Muscle of back (tissue), 11 donors: Measurements from ENCODE around the gene OTOG. TPM values are rescaled to one million over a fixed set of nuclear protein-coding genes. Genes with fewer than 3 reads are reported as not detected.
A peak's percentile ranks its signal among the peaks of the same experiment; 100 is the strongest.
"Not testable (repeated sequence)": the region's sequence is repeated elsewhere in the genome, so short reads cannot be mapped to it uniquely, and the experiment has no call there.

Source experiments
- DNase-seq, 3 donors: peaks; one replicate each; pipeline versions ENCODE4 v3.0.0 to v3.0.0-alpha.2; 2013
- polyA plus RNA-seq, 10 donors: library from polyadenylated mRNA; unstranded; fragments of 120-200 nt; gene quantifications; one replicate each; pipeline ENCODE4 v1.2.1, GENCODE V29; 2013; ENCODE audit not compliant: insufficient read length in 10 of 10

Gene OTOG
- polyA plus RNA-seq, 10 donors, result 0.03 to 0.06 (median 0.03) TPM; not detected in 3

GRCh38 chr11:17603056-17603825, 56.2 kb downstream of the OTOG start:
- no peak for DNase-seq

GRCh38 chr11:17604201-17604914, 57.3 kb downstream of the OTOG start:
- DNase-seq, result no peak

GRCh38 chr11:17604915-17605233, 57.8 kb downstream of the OTOG start:
- DNase-seq, result no peak

DNA sequence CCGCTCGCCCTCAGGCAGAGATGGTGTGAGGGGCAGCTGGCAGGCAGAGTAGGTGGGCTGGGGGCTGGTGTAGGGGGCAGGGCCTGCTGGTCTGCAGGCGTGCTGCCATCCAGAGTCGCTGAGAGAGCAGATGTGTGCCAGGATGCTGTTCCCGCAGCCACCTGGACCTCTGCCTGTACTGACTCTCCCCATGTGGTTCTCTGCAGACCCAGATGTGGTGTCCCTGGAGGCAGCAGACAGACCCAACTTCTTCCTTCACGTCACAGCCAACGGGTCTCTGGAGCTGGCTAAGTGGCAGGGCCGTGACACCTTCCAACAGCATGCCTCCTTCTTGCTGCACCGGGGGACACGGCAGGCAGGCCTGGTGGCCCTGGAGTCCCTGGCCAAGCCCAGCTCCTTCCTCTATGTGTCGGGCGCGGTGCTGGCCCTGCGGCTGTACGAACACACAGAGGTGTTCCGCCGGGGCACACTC, 58.6 kb downstream of the OTOG start:
- DNase-seq, result no peak

GRCh38 chr11:17606233-17607082, 59.4 kb downstream of the OTOG start:
- no peak for DNase-seq

DNA sequence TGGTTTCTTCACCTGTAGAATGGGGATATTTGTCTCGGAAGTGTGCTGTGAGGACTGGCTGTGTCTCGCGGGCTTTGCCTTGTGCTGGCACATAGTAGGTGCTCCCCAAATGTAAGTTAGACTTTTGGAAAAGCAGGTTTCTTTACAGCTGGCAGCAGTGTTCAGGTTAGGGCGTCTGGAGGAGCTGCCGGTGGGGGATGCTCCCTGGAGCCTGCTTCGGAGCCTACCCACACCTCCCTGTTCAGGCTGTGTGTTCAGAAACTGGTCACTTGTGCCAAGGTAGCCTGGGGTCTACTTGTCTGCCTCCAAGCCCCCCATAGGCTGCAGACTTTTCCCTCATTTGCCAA, 60.0 kb downstream of the OTOG start:
- DNase-seq, result no peak

- no peak for DNase-seq
These were observed 60.8 kb downstream of the OTOG start for GRCh38 chr11:17607591-17608570.

GRCh38 chr11:17608821-17609220, 61.8 kb downstream of the OTOG start:
- DNase-seq, result no peak

DNA sequence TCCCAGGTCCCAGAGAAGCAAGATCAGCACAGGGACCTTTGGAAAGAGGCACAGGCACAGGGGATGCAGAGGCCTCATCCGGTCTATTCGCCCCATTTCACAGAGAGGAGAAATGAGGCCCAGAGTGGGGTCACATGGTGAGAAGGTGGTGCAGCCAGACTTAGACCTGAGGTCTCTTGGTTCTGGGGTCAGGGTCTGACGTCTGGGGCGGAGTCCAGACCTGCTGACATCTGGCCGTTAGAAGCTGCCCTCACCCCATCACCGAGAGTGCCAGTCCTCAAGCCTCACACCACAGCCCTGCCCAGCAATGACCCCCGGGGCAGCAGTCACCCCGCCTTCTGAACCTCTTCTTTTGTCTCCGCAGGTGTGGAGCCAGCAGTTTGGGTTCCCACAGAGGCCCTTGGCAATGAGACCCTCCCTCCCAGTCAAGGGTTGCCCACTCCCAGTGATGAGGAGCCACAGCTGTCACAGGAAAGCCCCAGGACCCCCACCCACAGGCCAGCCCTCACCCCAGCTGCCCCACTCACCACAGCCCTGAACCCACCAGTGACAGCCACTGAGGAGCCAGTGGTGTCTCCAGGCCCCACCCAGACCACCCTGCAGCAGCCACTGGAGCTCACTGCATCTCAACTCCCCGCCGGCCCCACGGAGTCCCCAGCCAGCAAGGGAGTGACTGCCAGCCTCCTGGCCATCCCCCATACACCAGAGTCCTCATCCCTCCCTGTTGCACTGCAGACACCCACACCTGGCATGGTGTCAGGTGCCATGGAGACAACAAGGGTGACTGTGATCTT, 62.4 kb downstream of the OTOG start:
- no peak for DNase-seq

DNA sequence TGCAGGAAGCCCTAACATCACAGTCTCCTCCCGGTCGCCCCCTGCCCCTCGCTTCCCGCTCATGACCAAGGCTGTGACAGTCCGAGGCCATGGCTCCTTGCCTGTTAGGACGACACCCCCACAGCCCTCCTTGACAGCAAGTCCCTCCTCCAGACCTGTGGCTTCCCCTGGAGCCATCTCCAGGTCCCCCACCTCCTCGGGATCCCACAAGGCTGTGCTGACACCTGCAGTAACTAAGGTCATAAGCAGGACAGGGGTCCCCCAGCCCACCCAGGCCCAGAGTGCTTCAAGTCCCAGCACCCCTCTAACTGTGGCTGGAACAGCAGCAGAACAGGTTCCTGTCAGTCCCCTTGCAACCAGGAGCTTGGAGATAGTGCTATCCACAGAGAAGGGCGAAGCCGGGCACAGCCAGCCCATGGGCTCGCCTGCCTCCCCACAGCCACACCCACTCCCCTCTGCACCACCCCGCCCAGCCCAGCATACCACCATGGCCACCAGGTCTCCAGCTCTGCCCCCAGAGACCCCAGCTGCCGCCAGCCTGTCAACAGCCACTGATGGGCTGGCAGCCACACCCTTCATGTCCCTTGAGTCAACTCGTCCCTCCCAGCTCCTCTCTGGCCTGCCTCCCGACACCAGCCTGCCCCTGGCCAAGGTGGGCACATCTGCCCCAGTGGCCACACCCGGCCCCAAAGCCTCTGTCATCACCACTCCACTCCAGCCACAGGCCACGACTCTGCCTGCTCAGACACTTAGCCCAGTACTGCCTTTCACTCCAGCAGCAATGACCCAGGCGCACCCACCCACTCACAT, 63.2 kb downstream of the OTOG start:
- peak in 1 of 3 donors; percentile 25 for DNase-seq

- no peak for DNase-seq
These were observed 64.0 kb downstream of the OTOG start for GRCh38 chr11:17611049-17611448.

DNA sequence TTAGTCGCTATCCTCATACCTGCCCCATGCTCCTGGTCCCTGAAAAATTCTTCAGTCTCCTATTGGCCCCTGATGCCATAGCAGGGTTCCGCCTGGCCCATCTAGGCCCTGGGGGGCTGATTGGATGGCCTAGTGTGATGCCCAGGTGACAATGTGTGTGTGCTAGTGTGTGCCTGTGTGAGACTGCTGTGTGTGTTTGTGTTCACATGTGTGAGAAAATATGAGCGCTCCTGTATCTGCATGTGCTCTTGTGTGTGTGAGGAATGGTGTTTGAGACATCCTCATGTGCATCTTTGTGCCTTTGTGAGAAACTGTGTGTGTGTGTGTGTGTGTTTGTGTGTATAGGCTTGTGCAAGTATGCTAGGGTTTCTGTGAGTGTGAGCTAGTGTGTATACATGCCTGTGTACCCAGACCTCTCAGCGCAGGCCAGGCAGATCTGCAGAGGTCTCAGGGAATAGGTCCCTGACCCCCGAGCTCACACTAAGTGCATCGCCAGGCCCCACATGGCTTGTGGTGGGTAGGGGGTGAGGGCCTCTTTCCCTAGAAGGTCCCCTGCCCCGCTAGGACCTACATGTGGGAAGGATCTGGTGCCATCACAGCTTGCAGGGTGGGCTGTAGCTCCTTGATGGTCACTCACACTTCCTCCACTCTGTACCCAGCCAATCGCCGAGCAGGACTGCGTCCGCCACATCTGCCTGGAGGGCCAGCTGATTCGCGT, 64.6 kb downstream of the OTOG start:
- DNase-seq, result no peak

- no peak for DNase-seq
These were observed 65.4 kb downstream of the OTOG start for GRCh38 chr11:17612221-17613188.

DNA sequence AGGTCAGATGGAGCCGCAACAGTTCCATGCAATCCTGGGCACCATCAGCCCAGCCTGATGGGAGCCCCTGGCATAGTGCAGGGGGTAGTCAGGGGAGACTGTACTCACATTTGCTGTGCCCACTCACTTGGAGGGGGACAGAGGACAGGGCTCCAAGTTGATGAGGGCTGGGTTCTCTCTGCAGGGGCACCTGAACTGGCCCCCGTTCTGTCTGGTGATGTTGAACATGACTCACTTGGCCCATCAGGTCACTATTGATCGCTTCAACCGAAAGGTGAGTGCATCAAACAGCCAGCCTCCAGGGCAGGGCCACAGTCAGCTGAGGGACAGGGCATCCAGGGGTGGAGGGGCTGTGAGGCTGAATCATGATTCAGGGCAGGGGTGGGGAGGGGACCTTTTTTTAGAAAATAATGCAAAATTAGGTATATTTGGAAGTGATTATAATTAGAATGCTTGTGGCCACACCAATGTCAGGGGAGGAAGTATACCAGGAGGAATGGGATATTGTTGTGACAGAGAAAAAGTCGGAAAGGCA, 66.4 kb downstream of the OTOG start:
- no peak for DNase-seq

DNA sequence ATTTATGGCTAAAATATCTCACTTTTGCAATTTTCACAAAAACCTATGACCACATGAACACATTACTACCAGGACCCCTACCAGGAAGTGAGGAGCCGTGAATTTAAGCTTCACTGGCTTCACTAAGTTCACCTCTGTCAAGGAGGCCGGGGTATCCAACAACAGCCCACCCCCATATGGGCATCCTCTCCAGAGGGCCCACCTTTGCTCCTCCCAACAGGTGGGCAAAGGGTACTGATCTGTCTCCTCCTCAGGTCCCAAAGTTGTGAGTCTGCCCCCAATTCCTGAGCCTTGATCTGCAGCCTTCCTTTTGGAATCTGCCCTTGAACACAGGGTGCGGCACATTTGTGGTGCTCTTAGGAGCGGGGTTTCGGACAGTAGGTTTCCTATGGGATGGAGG, 66.9 kb downstream of the OTOG start:
- DNase-seq, result no peak

DNA sequence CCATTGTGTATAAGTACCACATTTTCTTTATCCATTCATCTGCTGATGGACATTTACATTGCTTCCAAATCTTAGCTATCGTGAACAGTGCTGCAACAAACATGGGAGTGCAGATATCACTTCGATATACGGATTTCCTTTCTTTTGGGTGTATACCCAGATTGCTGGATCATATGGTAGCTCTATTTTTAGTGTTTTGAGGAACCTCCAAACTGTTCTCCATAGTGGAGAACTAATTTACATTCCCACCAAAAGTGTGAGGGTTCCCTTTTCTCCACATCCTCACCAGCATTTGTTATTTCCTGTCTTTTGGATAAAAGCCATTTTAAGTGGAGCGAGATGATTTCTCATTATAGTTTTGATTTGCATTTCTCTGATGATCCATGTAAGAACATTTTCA, 75.7 kb downstream of the OTOG start:
- DNase-seq, result not testable (repeated sequence)

DNA sequence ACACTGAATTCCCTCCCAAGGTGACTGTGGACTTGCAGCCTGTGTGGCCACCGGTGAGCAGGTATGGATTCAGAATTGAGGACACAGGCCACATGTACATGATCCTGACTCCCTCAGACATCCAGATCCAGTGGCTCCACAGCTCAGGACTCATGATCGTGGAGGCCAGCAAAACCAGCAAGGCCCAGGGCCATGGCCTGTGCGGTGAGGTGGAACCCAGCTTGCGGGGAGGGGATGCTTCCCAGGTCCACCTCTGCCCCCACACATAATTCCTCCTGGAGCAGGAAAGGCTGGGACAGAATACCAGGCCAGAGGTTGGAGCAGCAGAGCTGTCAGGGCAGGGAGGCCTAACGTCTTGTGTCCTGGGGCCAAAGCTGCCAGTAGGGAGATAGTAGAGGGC, 82.1 kb downstream of the OTOG start:
- no peak for DNase-seq
